Measurements from ENCODE around the gene DGKD. TPM values are rescaled to one million over a fixed set of nuclear protein-coding genes. Genes with fewer than 3 reads are reported as not detected.

The DGKD gene
- total and polyA plus RNA-seq, 2 donors (not counting 1 experiment from before 2014, with no cell fraction given): 6.0 to 9.9 TPM

DNA sequence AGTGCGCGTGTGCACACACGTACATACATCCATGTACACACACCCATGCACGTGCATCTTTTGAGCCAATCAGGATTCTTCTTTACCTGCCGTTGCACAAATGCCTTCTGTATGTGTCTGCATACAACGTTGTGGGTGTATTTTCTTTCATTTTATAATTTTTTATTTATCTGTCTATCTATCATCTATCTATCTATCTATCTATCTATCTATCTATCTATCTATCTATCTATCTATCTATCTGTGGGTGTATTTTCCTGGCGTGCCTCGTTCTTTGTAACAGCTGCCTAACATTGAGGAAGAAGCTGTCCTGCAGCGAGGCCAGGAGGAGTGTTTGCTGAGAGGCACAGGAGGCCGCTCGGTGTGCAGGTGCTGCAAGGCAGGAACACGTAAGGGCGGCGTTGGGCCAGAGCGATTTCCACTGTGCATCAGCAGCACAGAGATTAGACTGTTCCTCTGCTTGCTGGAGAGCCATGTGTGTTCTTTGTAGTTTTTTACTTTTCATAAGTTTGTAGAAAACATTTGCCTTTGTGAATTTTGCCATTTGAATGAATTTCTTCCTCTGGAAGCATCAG, 84.4 kb downstream of the DGKD start:
- no peak overlapping the region for H3K27ac ChIP-seq (ENCODE audit: insufficient read depth, low read length)
- H3K79me2 ChIP-seq (ENCODE audit: control insufficient read depth, insufficient read depth, low read length): no peaks in the 10 kb centered on the region
- no peaks in the 10 kb centered on the region for H3K4me1 ChIP-seq (ENCODE audit: control insufficient read depth, extremely low read depth, insufficient read depth, low read length)
- TF ChIP-seq, protein P1, sequence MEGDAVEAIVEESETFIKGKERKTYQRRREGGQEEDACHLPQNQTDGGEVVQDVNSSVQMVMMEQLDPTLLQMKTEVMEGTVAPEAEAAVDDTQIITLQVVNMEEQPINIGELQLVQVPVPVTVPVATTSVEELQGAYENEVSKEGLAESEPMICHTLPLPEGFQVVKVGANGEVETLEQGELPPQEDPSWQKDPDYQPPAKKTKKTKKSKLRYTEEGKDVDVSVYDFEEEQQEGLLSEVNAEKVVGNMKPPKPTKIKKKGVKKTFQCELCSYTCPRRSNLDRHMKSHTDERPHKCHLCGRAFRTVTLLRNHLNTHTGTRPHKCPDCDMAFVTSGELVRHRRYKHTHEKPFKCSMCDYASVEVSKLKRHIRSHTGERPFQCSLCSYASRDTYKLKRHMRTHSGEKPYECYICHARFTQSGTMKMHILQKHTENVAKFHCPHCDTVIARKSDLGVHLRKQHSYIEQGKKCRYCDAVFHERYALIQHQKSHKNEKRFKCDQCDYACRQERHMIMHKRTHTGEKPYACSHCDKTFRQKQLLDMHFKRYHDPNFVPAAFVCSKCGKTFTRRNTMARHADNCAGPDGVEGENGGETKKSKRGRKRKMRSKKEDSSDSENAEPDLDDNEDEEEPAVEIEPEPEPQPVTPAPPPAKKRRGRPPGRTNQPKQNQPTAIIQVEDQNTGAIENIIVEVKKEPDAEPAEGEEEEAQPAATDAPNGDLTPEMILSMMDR (conservative IDR thresholded peaks at IDR 0.05 in 1 of 2, IDR thresholded peaks at IDR 0.05 in 1 of 2; ENCODE audit: low read depth in 1 of 2, low read length in 2 of 2): no peak
- no peak for TF ChIP-seq EZH2 (IDR thresholded peaks at IDR 0.05; ENCODE audit: low read length, missing control alignments)
- no peak overlapping the region for H3K4me2 ChIP-seq (ENCODE audit: extremely low read depth, insufficient read depth, low read length)
- no peaks in the 10 kb centered on the region for H3K9me3 ChIP-seq (ENCODE audit: control insufficient read depth, insufficient read depth, low read depth, low read length)
- DNase-seq (ENCODE audit: low read depth in 2 of 2): no peak
- H3K36me3 ChIP-seq (ENCODE audit: control insufficient read depth, insufficient read depth, low read length): peaks cover 3% of the 10 kb centered on the region
- no peaks in the 10 kb centered on the region for H3K27me3 ChIP-seq (ENCODE audit: control insufficient read depth, insufficient read depth, low read length)
- no peak overlapping the region for H3K4me3 ChIP-seq (replicated peaks in 1 of 4; ENCODE audit: control extremely low read depth in 1 of 4, insufficient read depth in 1 of 4, low read depth in 3 of 4, low read length in 4 of 4)
- no peak overlapping the region for H3K9ac ChIP-seq (ENCODE audit: insufficient read depth, low read length)
- no peaks in the 10 kb centered on the region for H4K20me1 ChIP-seq (ENCODE audit: control insufficient read depth, extremely low read depth, insufficient read depth, low read length)
- no peak overlapping the region for H2AFZ ChIP-seq (ENCODE audit: low read length)

DNA sequence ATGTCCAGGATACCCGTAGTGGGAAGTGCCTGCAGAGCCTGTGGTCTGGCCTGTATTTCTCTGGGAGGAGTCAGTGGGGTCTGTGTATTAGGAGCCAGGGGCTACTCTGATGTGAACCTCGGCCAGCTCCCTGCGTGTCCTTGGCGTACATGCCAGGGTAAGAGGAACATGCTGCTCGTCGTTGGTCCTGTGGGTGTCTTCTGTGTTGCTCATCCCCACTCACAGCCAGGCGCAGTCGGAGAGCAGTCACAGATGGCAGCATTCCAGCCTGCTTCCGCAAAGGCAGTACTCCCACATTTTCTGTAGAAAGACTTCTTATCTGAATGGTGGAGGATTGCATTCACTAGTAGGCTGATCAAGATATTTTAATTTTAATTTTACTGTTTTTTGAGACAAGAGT, 84.9 kb downstream of the DGKD start:
- no peak for TF ChIP-seq EZH2 (IDR thresholded peaks at IDR 0.05; ENCODE audit: low read length, missing control alignments)
- TF ChIP-seq, protein P1 (conservative IDR thresholded peaks at IDR 0.05 in 1 of 2, IDR thresholded peaks at IDR 0.05 in 1 of 2; ENCODE audit: low read depth in 1 of 2, low read length in 2 of 2): no peak

DNA sequence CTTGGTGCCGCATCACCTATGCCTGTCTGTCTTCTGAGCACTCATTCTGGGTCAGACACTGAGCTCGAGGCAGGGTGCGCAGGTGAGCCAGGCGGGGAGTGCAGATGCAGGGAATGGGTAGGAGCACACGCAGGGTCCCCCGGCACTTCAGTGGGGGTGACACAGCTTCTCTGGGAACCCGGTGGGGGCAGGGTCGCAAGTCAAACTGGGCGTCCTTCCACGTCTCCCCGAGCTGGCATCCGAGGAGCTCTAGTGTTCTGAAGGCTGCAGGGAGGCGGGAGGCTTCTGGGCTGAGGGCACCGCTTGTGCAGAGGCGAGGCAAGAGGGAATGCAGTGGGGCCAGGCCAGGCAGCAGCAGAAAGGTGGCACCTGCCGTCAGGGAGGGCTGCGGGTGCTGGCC, 86.0 kb downstream of the DGKD start:
- H3K4me2 ChIP-seq (ENCODE audit: extremely low read depth, insufficient read depth, low read length): no peak overlapping the region
- H3K27ac ChIP-seq (ENCODE audit: insufficient read depth, low read length): no peak overlapping the region
- H3K9me3 ChIP-seq (ENCODE audit: control insufficient read depth, insufficient read depth, low read depth, low read length): no peaks in the 10 kb centered on the region
- TF ChIP-seq EZH2 (IDR thresholded peaks at IDR 0.05; ENCODE audit: low read length, missing control alignments): no peak
- TF ChIP-seq, protein P1 (conservative IDR thresholded peaks at IDR 0.05 in 1 of 2, IDR thresholded peaks at IDR 0.05 in 1 of 2; ENCODE audit: low read depth in 1 of 2, low read length in 2 of 2): no peak
- H3K79me2 ChIP-seq (ENCODE audit: control insufficient read depth, insufficient read depth, low read length): no peaks in the 10 kb centered on the region
- H4K20me1 ChIP-seq (ENCODE audit: control insufficient read depth, extremely low read depth, insufficient read depth, low read length): no peaks in the 10 kb centered on the region
- H3K4me3 ChIP-seq (replicated peaks in 1 of 4; ENCODE audit: control extremely low read depth in 1 of 4, insufficient read depth in 1 of 4, low read depth in 3 of 4, low read length in 4 of 4): no peak overlapping the region
- H3K4me1 ChIP-seq (ENCODE audit: control insufficient read depth, extremely low read depth, insufficient read depth, low read length): no peaks in the 10 kb centered on the region
- no peak for DNase-seq (ENCODE audit: low read depth in 2 of 2)
- H3K36me3 ChIP-seq (ENCODE audit: control insufficient read depth, insufficient read depth, low read length): peaks cover 3% of the 10 kb centered on the region
- no peak overlapping the region for H3K9ac ChIP-seq (ENCODE audit: insufficient read depth, low read length)
- no peak overlapping the region for H2AFZ ChIP-seq (ENCODE audit: low read length)
- no peaks in the 10 kb centered on the region for H3K27me3 ChIP-seq (ENCODE audit: control insufficient read depth, insufficient read depth, low read length)

More for the DNA sequence above, 84.9 kb downstream of the DGKD start:
- Histone ChIP-seq H3K4me1 (ENCODE audit: control insufficient read depth, extremely low read depth, insufficient read depth, low read length) (no peaks in the 10 kb centered on the region), H3K27me3 (ENCODE audit: control insufficient read depth, insufficient read depth, low read length) (no peaks in the 10 kb centered on the region), H3K36me3 (ENCODE audit: control insufficient read depth, insufficient read depth, low read length) (peaks cover 3% of the 10 kb centered on the region), H3K9me3 (ENCODE audit: control insufficient read depth, insufficient read depth, low read depth, low read length) (no peaks in the 10 kb centered on the region), H3K4me2 (ENCODE audit: extremely low read depth, insufficient read depth, low read length) (no peak overlapping the region), H2AFZ (ENCODE audit: low read length) (no peak overlapping the region), H3K27ac (ENCODE audit: insufficient read depth, low read length) (no peak overlapping the region), H4K20me1 (ENCODE audit: control insufficient read depth, extremely low read depth, insufficient read depth, low read length) (no peaks in the 10 kb centered on the region), H3K9ac (ENCODE audit: insufficient read depth, low read length) (no peak overlapping the region), H3K79me2 (ENCODE audit: control insufficient read depth, insufficient read depth, low read length) (no peaks in the 10 kb centered on the region), H3K4me3 (replicated peaks in 1 of 4; ENCODE audit: control extremely low read depth in 1 of 4, insufficient read depth in 1 of 4, low read depth in 3 of 4, low read length in 4 of 4) (no peak overlapping the region)
- peak in 1 of 2 donors; percentile 49 for DNase-seq (ENCODE audit: low read depth in 2 of 2)

Measured in fibroblast of lung (primary cell).